ENCODE data around the gene IQCC. TPM values are rescaled to one million over a fixed set of nuclear protein-coding genes. Genes with fewer than 3 reads are reported as not detected.

Gene IQCC
- polyA plus RNA-seq, 1 of the 3 experiments (the other 2 are of a cell fraction): 2.4 TPM

- Histone ChIP-seq H2AFZ (ENCODE audit: low read depth) (no peak overlapping the region), H3K27ac (ENCODE audit: low read depth in 2 of 2, low read length in 1 of 2) (no peak overlapping the region), H3K4me3 (ENCODE audit: low read depth in 2 of 2, low read length in 1 of 2) (no peak overlapping the region), H3K36me3 (replicated peaks in 1 of 2; ENCODE audit: control insufficient read depth in 1 of 2, insufficient read depth in 2 of 2, low read length in 1 of 2) (peaks cover 26 to 42% of the 10 kb centered on the region in 2 experiments), H3K4me2 (peak overlapping the region; percentile 97), H3F3A (replicated peaks; ENCODE audit: insufficient read depth) (peaks cover 24% of the 10 kb centered on the region), H3K9me3 (no peaks in the 10 kb centered on the region), H4K20me1 (ENCODE audit: insufficient read depth) (peaks cover 27% of the 10 kb centered on the region), H3K79me2 (ENCODE audit: insufficient read depth) (peaks cover 69% of the 10 kb centered on the region), H3K9ac (no peak overlapping the region), H3K27me3 (ENCODE audit: insufficient read depth) (no peaks in the 10 kb centered on the region), H3K4me1 (ENCODE audit: control insufficient read depth in 1 of 2, insufficient read depth in 2 of 2, low read depth in 1 of 2, low read length in 1 of 2) (peaks cover 18 to 25% of the 10 kb centered on the region in 2 experiments; a peak in 3 of 4 replicates), H3K9me2 (no peaks in the 10 kb centered on the region)
- POLR2A ChIA-PET: interaction anchor here (3.4 kb wide), 1 partner anchor 14 kb away, joined by 19 read pairs; no protein-coding TSS in a partner anchor
- WGBS (ENCODE audit: low lambda C conversion rate): 96% methylated on average over 6 of the region's 6 CpGs
- TF ChIP-seq MEF2A (IDR thresholded peaks at IDR 0.05; ENCODE audit: borderline replicate concordance, low read depth): no peak
- CTCF ChIA-PET: interaction anchor here (2.3 kb wide), 1 partner anchor 66 kb away, joined by 6 read pairs; no protein-coding TSS in a partner anchor
- no peak for DNase-seq
Measured at GRCh38 chr1:32182060-32182459, 23.4 kb upstream of the IQCC start.

GRCh38 chr1:32184650-32185049 lies 20.8 kb upstream of the IQCC start:
- Histone ChIP-seq H3K36me3 (replicated peaks in 1 of 2; ENCODE audit: control insufficient read depth in 1 of 2, insufficient read depth in 2 of 2, low read length in 1 of 2) (peaks cover 47 to 68% of the 10 kb centered on the region in 2 experiments), H3K4me1 (ENCODE audit: control insufficient read depth in 1 of 2, insufficient read depth in 2 of 2, low read depth in 1 of 2, low read length in 1 of 2) (peaks cover 18 to 20% of the 10 kb centered on the region in 2 experiments; a peak in 3 of 4 replicates), H3K27ac (ENCODE audit: low read depth in 2 of 2, low read length in 1 of 2) (no peak overlapping the region; a peak in 1 of 4 replicates), H3K79me2 (ENCODE audit: insufficient read depth) (peaks cover 85% of the 10 kb centered on the region), H3K4me2 (no peak overlapping the region), H3K27me3 (ENCODE audit: insufficient read depth) (no peaks in the 10 kb centered on the region), H2AFZ (ENCODE audit: low read depth) (no peak overlapping the region), H3K9ac (no peak overlapping the region), H3K9me3 (no peaks in the 10 kb centered on the region), H3K4me3 (ENCODE audit: low read depth in 2 of 2, low read length in 1 of 2) (no peak overlapping the region), H3K9me2 (no peaks in the 10 kb centered on the region), H4K20me1 (ENCODE audit: insufficient read depth) (peaks cover 35% of the 10 kb centered on the region), H3F3A (replicated peaks; ENCODE audit: insufficient read depth) (peaks cover 3% of the 10 kb centered on the region)
- ChIA-PET CTCF (no interaction called here), POLR2A (no interaction called here)
- TF ChIP-seq USF1 (IDR thresholded peaks at IDR 0.05; ENCODE audit: borderline replicate concordance, low read depth) (no peak), TEAD4 (IDR thresholded peaks at IDR 0.05; ENCODE audit: borderline replicate concordance, insufficient read depth) (no peak), RFX5 (IDR thresholded peaks at IDR 0.05; ENCODE audit: low read length) (no peak), CTCF (IDR thresholded peaks at IDR 0.05) (no peak), RCOR1 (IDR thresholded peaks at IDR 0.05; ENCODE audit: low read length) (no peak), IRF3 (IDR thresholded peaks at IDR 0.05; ENCODE audit: low read depth, low read length) (no peak), NFIC (IDR thresholded peaks at IDR 0.05; ENCODE audit: borderline replicate concordance) (no peak), ELF1 (IDR thresholded peaks at IDR 0.05) (no peak), PBX3 (IDR thresholded peaks at IDR 0.05) (no peak), FOSL2 (IDR thresholded peaks at IDR 0.05; ENCODE audit: borderline replicate concordance, low read depth) (no peak), MXI1 (IDR thresholded peaks at IDR 0.05; ENCODE audit: low read depth, low read length) (no peak), JUND (IDR thresholded peaks at IDR 0.05) (no peak)
- DNase-seq: no peak
